ENCODE results near the gene GRB14.
"Not testable (repeated sequence)": the region's sequence is repeated elsewhere in the genome, so short reads cannot be mapped to it uniquely, and the experiment has no call there.

GRB14 gene

DNA sequence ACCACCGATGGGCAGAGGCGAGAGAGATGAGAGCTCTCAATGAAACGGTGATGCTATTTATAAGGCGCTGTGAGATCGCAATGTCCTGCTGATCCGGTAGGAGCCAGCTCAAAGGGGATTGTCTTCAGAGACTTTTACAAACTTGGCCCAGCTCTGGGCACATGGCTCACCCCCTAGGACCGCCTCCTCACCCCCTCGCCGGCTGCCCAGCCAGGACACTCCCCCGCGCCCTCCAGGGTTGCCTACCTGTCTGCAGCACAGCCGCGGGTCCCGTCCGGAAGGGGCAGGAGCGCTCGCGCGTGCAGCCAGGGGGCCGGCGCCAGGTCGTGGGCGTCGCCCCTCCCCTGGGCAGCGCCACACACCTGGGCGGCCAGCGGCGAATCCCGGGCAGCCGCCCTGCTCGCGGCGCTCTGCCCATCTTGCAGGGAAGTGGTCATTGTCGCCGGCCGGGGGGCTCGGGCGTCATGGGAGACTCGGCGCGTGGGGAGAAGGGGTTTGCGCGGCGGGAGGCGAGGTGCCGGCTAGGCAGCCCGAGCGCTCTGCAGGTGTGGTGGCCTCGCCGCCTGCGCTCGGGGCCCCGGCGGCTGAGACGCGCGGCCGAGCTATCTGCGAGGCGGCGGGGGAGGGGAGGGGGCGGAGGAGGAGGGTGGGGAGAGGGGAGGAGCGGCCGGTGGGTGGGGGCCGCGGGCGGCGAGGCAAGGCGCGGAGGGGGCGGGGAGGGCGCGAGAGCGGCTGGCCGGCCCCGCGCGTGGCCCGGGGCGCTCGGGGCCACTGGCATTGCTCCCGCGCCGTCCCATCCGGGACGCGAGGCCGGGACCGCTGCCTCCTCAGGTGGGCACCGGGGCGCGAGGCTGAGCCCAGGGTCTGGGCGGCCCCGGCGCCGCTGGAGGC lies at the start of gene GRB14:
TSS of gene GRB14 (minus strand) at position 610 of the 891 bp plus-strand sequence. CDS start at position 437, 173 bp downstream.
- no peak for DNase-seq

DNA sequence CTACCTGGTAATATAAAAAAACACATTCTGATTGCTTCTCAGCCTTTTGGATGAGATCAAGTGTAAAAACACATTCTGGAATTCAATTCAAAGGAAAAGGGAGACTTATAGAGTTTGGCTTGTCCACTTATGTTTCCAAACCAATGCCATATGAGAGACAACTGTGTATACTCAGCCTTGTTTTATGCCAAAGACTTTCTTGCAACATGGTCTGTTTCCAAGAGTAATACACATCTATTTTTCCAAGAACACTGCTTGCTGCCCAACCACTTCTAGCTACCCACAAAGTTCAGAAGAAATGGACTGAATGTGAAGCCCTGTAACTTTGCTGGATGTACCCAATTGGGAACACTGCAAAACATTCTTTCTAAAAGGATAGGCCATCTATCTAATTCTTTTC lies 48.0 kb upstream of the GRB14 start:
- DNase-seq = no peak

DNA sequence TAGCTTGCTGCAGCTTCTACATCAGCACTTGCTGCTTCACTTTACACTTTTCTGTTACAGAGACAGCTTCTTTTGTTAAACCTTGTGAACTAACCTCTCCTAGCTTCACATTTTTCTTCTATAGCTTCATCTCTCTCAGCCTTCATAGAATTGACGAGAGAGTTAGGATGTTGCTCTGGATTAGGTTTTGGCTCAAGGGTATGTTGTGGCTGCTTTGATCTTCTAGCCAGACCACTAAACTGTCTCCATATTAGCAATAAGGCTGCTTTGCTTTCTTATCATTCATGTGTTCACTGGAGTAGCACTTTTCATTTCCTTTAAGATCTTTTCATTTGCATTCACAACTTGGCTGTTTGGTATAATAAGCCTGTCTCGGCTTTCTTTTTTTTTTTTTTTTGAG lies 46.3 kb upstream of the GRB14 start:
- no peak for DNase-seq

DNA sequence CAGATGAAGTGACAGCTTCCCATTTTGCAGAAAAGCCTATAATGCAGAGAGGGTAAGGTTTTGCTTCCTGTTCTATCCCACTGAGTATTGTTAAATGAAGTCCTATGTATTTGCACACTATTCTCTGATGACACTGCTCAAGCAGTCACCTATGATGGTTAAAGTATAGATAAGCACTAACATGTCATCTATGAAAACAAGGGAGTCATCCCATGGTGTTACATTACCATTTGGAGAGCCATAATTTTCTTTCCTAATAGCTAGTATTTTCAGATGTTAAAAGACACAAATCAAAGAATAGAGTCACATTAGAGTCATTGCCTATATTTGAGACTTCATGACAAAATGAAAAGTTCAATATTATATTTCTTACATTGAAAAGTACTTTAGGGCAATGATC lies 42.8 kb upstream of the GRB14 start:
- no peak for DNase-seq

DNA sequence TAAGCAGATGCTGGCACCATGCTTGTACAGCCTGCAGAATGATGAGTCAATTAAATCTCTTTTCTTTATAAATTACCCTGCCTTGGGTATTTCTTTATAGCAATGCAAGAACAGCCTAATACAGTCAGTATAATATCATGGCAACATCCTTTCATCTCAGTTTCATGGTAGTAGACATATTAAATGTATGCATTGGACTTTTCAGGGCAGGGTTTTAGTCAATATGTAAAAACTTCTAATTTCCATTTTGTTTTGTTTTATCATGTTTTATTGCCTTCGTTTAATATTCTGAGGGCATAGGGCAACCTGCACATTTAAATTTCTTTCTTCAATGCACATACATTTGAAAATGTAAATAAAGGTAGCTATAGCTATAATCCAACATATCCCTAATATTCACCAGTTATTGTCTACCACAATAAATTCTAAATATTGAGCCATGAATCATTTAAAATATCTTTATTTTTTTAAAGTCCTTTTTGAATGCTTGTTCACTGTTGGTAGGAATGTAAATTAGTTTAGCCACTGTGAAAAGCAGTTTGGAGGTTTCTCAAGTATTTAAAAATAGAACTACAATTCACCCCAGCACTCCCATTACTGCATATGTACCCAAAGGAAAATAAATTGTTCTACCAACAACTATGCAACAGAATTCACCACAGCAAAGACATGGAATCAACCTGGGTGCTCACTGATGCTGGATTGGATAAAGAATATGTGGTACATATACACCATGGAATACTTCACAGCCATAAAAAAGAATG lies 41.8 kb upstream of the GRB14 start:
- no peak for DNase-seq

DNA sequence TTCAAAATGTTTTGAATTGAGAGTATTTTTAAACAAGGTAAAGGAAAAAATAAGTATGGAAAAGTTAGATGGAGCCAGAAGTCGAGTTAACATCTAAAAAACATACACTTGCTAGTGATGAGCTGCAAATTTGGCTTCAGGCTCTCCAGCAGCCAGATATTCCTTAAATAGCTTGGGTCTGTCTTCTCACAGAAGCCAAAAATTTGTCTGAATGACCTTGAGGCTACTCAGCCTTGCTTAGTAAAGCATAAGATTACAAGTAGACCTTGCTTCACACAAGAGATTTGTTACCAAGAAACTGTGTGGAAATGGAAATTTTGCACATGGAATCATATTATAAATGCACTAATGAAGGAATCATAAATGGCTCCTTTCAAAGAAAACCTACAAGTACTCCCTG lies 40.8 kb upstream of the GRB14 start:
- no peak for DNase-seq

DNA sequence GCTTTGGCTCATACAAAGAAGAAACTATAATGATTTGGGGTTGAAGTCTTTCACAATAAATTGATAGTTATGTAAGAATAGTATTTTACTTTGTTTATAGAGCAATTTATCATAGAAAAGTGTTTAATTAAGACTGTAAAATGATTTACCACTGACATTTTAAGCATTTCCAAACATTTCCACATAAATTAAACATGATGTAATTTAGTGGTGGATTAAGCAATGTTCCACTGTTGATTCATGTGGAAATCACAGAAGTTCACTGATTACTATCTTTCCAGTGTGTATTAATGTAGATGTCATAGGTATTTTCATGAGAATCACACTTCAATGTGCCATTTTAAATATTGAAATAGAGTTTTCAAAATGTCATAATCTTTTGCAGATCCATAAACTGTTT lies 40.1 kb upstream of the GRB14 start:
- no peak for DNase-seq

DNA sequence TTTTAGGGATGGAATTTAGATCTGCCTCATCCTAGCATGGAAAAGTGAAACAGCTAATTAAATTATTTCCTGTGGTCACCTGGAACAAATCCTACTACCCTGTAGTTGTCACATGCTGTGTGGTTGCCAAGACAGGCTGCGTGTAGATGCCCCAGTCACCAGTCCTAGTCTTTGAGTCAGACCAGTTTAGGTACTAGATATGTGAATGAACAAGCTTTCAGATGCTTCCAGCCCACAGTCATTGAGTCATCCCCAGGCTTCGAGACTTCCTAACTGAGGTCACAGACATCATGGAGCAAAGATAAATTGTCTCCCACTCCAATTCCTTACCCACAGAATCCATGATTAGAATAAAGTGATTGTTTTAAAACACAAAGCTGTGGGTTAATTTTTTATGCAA lies 35.8 kb upstream of the GRB14 start:
- DNase-seq = no peak

DNA sequence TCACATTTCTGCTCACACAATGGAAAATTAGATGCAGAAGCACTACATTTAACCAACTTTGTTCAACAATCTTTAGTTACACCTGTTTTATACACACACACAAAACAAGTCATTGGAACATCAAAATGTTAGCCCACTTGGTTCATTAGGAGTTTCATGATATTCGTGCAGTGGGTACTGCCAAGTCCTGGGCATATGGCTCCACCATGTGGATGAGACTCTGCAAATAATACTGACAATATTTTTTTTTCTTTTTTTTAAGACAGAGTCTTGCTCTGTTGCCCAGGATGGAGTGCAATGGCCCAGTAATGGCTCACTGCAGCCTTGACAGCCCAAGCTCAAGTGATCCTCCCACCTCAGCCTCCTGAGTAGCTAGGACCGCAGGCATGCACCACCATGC lies 34.5 kb upstream of the GRB14 start:
- DNase-seq = no peak

DNA sequence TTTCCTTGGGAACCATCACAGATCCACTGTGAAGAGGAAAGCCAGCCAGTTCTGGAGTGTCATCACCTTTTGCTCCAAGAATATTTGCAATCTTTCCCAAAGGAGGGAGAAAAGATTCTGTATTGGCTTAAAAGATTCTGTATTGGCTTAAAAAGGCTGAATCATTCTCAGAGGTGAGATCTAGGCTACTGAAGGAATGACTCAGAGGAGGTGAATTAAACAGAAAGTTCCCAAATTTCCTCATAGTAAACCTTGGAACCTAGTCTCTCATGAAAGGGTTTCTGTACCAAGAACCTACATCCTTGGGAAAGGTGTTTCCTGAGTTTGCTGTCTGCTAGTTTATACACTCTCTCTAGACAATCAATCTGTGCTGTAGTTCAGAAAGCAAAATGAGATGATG lies 34.1 kb upstream of the GRB14 start:
- no peak for DNase-seq

DNA sequence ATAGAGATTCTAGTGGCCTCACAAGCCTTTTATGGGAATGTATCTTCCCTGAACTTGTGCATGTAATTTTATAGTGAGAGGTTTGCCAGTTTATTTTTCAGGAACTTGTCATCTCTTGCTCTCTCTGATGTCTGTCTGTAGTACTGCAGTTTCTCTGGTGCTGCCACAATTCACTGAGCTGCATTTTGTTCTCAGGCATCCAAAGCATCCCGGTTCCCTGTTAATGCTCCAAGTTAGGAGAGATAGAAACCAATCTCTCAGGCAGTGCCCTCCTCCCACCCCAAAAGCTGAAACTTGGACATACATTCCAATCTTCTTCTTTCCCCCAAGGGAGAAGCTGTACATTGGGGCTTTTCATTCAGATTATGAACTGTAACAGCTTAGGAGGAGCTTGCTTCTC lies 30.1 kb upstream of the GRB14 start:
- DNase-seq = no peak

DNA sequence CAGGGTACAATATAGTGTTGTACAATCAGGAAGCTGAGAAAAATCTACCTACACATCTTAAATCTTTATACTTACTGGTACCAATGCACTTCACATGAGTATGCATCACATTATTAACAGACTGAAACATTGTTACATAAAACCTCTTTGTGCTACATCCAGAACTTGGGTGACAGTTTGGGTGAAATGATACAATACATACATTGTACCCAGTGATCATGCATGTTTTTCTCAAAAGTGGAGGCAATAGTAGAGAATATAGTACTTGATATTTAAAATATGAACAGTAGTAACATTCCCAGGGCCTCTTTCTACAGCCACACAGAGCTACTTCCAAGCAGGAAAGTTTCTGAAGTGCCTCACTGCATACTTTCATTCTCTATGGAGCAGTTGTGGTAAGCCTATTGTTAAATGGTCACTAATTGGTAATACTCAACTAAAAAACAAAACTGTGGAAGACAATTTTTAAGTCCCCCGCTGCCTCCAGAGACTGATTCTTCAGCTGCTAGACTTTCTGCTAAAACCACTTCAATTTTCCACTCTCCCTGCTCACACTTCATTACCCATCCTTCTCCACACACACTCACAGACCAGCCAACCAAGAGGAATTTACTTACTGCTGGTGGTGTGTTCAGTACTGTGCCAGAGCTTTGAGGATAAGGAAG lies 22.9 kb upstream of the GRB14 start:
- DNase-seq = no peak

DNA sequence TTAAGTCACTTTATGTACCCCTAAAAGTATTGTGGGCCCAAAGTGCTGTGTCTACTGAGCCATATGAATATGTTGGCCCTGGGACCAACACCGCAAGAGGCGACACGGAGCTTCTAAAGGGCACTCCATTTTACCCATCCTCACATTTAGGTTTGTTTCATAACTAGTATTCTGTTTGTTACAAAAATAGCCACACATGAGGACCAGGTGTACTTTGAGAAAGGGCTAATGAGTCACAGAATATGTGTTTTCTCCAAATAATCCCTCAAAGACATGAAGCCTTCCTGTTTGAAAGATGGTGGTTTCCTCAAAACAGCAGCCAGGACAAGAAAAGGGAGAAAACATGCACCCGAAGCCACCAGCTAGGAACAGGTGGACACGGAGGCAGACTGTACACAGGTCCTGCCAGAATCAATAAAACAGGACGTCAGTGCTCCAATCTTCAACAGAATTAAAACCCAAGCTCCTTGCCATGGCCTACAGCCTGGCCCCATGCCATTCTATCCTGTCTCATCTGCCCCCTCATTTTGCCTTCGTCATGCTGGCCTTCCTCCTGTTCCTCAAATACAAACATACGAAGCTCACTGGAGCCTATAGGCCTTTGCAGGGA lies 21.8 kb upstream of the GRB14 start:
- DNase-seq = peak; percentile 1

DNA sequence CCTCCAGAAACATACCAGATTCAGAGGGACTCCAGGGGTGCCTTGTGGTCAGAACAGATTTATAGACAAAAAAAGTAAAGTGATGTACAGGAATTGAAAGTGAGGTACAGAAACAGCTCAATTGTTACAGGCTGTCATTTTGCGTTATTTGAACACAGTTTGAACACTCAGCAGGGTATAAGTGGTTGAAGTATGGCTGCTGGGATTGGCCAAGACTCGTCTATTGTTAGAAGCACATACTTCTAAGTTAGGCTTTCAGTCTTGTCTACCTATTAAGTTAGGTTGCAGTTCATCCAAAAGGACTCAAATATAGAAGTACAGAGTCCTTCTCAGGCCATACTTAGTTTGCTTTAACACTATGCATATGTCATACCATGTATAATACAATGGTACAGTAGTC lies 21.0 kb upstream of the GRB14 start:
- DNase-seq = no peak

DNA sequence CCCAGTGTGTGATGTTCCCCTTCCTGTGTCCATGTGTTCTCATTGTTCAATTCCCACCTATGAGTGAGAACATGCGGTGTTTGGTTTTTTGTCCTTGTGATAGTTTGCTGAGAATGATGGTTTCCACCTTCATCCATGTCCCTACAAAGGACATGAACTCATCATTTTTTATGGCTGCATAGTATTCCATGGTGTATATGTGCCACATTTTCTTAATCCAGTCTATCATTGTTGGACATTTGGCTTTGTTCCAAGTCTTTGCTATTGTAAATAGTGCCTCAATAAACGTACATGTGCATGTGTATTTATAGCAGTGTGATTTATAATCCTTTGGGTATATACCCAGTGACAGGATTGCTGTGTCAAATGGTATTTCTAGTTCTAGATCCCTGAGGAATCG lies 7.0 kb upstream of the GRB14 start:
- DNase-seq = not testable (repeated sequence)

DNA sequence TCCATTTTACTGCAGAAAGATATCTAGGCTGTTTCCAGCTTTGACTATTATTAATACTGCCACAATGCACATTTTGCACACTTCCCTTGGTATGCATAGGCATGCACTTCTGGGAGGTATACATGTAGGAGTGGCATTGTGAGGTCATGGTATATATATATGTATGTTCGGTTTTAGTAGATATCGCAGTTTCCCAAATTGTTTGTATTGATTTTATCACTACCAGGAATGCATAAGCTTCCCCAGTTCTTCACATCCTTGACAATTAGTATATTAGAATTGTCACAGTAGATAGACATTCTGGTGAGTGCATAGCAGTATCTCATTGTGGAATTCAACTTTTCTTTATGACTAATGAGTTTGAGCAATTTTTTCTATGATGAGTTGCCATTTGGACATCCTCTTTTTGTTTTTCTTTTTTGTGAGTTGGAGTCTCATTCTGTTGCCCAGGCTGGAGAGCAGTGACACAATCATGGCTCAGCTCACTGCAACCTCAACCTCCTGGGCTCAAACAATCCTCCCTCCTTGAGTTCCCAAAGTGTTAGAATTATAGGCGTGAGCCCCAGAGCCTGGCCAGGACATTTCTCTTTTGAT lies 4.2 kb upstream of the GRB14 start:
- DNase-seq = no peak

DNA sequence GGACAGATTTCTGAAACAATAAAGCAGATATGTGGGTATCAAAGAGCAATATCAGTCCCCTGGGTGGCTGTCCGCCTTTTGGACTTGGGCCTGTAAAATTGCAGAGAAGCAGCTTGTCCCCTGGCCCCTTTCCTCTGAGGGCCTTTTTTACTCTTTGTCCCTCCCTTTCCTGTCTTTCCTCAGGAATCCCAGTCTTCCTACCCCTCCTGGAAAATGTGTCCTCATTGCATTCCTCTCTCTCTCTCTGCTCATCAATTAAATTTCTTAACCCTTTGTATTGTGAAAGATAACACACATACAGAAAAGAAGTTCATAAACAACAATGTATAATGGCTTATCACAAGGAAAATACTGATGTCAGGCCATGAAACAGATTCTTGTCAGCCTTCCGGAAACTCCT lies 3.0 kb upstream of the GRB14 start:
- no peak for DNase-seq

DNA sequence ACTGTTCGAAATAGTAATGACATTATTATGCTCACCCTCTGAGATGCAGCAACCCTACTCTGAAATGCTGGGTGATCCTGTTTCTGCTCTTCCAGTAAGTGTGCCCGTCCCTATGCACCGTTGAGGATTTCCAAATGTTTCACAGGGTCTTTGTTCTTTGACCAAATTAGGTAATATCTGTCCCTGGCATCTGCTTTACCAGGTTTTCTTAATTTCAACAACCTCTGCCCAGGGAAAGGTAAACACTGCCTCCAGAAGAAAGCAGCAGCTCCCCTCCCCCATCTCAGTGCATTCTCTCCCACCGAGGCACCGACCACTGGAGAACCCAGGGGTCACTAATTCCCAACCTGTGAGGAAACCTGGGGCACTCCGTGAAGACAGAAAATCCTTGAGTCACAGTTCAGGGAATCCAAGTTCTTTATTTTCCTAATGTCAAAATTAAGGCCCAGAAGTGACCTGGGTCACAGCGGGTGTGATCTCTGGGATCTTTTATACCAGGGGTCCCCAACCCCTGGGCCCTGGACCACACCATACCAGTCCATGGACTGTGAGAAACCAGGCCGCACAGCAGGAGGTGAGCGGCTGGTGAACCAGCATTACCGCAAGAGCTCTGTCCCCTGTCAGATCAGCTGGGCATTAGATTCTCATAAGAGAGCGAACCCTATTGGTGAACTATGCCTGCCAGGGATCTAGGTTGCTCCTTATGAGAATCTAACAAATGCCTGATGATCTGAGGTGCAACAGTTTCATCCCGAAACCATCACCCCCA lies 1.2 kb upstream of the GRB14 start:
- DNase-seq = no peak

DNA sequence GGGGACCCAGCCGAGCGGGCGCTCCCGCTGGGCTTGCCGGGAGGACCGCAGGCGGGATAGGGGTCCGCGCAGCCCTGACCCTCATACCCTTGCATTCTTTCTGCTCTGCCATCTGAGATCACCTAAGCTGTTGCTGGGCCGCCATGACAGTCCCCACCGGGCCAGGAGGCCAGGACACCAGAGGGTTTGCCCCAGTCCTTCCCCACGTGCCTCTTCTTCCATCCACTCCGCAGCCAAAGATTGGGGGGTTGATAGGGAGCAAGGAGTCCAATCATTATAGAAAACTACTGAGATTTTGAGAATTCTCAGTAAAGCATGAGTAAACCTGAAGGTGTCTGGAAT lies 453 bp upstream of the GRB14 start:
- no peak for DNase-seq

DNA sequence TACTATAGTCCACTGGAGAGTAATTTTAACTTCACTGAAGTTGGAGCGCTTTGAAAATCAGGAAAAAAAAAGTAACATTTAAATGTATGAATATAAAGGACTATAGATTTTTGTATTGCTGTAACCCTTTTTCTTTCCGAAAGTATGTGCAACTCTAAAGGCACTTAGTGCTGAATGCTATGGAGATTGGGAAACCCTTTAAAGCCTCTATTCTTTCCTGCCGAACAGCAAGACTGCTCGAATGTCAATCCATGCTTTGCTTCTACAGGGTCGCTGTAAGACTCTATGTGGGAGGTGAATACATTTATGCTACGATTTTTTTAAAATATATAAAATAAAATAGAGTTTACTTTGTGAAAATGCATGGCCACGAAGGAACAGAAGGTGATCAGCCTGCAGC lies 825 bp downstream of the GRB14 start:
- DNase-seq = no peak

DNA sequence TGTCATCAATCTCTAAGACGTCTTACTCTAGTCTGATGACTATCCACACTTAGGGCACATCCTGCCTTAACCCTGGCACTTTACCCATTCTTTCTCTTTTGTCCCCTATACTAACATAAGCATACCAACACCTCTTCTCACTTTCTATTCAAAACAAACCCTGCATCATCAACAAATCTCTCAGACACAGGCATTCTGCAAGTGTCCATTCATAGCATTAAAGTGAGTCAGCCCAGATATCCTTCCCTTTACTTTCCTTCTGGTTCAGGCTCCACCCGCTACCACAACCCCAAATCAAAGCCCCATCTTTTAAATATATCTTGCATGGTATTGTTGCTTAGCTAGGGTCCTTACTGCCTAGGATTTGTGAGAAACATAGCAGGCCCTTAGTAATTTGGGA lies 3.8 kb downstream of the GRB14 start:
- DNase-seq = no peak

DNA sequence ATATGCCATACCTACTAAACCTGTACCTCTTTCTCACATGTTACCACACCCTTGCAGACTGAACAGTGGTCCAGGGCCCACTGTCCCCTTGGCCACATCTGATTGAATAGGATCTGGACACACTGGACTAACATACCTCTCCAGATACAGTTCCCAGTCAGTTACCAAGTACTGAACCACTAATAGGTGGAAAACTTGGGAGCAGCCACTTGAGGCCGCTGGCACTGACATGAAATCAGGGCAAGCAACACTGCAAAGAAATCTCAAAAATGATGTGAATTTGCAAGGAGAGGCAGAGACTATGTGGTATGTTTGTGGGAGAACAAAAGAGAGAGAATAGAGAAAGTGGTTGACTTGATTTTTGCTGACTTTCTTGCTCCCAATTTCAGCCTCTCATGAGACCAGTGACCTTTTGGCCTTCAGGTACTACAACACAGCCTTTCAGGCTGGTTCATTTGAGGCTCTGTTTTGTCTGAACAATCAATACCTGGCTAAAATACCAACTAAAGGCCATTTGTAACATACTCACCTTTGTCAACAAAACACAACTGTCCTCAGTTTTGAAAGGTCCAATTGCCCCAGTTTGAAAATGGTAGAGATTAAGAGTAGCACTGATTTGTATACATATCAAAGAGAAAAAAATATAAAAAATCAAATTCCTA lies 7.8 kb downstream of the GRB14 start:
- no peak for DNase-seq

All from SHP77 treated with DMSO at 0.1 percent for 48 hours (cell line).